Gastrocnemius medialis (tissue), 4 donors: ENCODE results near the gene MATN1. TPM values are rescaled to one million over a fixed set of nuclear protein-coding genes. Genes with fewer than 3 reads are reported as not detected.

Experiments
- ATAC-seq, 2 donors: fragments of 150-250 bp; one replicate each; pipeline ENCODE4 v1.9.1; 2016
- DNase-seq, 2 donors: peaks; one replicate each; pipeline ENCODE4 v3.0.0-alpha.2; 2019
- H3K27ac ChIP-seq, 4 donors: fragments of 200-600 bp; sonication (generic); 1 replicate in 1 of 4; 2 replicates in 3 of 4; pipeline ENCODE4 v1.5.1; 2016 to 2018; ENCODE audit warnings: mild to moderate bottlenecking in 2 of 4, moderate library complexity in 1 of 4
- H3K27me3 ChIP-seq, 3 donors: fragments of 200-600 bp; sonication (generic) in 2 of 3; 1 replicate in 1 of 3; 2 replicates in 2 of 3; pipeline versions ENCODE4 v1.5.1 to v1.6.0; 2016 to 2019; ENCODE audit warnings: mild to moderate bottlenecking in 1 of 3, moderate library complexity in 1 of 3
- H3K36me3 ChIP-seq, 2 donors: fragments of 200-600 bp; sonication (generic) in 1 of 2; one replicate each; pipeline ENCODE4 v1.5.1; 2017 to 2018
- H3K4me1 ChIP-seq, 2 donors: fragments of 200-600 bp; sonication (generic) in 1 of 2; one replicate each; pipeline ENCODE4 v1.5.1; 2016 to 2017; ENCODE audit warnings: mild to moderate bottlenecking in 2 of 2
- H3K4me3 ChIP-seq, 4 donors: fragments of 200-600 bp; sonication (generic) in 3 of 4; 1 replicate in 1 of 4; 2 replicates in 3 of 4; pipeline ENCODE4 v1.5.1; 2016 to 2019; ENCODE audit warnings: mild to moderate bottlenecking in 2 of 4
- H3K9me3 ChIP-seq, 3 donors: fragments of 200-600 bp; sonication (generic) in 2 of 3; 1 replicate in 1 of 3; 2 replicates in 2 of 3; pipeline ENCODE4 v1.5.1; 2016 to 2019
- POLR2A ChIP-seq, 2 donors: fragments of 450-650 bp; IDR thresholded peaks; one replicate each; pipeline ENCODE4 v1.6.1; 2017; ENCODE audit warnings: antibody characterized with exemption in 2 of 2, mild to moderate bottlenecking in 2 of 2, moderate library complexity in 2 of 2
- in situ Hi-C, 4 donors: fragments of 200-750 bp; cut with MboI; loops; one replicate each; pipeline versions ENCODE4 v1.15.0 to v1.8.0; 2017; ENCODE audit warnings: low sequenced_read_pairs in 4 of 4
- intact Hi-C: fragments of 100-400 bp; cut with DNase I; formaldehyde crosslinking; loops from one replicate; pipeline ENCODE4 v1.15.1; 2023; ENCODE audit warnings: low total_unique reads
- total RNA-seq, 4 donors: library from RNA; depleted of rRNA; stranded (reverse); fragments of >200 nt; gene quantifications; one replicate each; pipeline versions ENCODE4 v1.1.0 to v1.2.3, GENCODE V29; 2016
- TF ChIP-seq, protein P1 (sequence below), 5 experiments: fragments of 450-650 bp in 3 of 5; fragments of 200-600 bp in 2 of 5; sonication (generic) in 2 of 5; IDR thresholded peaks in 4 of 5; conservative IDR thresholded peaks in 1 of 5; 1 replicate in 4 of 5; 2 replicates in 1 of 5; pipeline ENCODE4 v1.5.1; 2016 to 2019; ENCODE audit warnings: antibody characterized with exemption in 5 of 5, mild to moderate bottlenecking in 3 of 5, moderate library complexity in 3 of 5

The MATN1 gene
- total RNA-seq, 4 donors from 2014 or later, result not detected

DNA sequence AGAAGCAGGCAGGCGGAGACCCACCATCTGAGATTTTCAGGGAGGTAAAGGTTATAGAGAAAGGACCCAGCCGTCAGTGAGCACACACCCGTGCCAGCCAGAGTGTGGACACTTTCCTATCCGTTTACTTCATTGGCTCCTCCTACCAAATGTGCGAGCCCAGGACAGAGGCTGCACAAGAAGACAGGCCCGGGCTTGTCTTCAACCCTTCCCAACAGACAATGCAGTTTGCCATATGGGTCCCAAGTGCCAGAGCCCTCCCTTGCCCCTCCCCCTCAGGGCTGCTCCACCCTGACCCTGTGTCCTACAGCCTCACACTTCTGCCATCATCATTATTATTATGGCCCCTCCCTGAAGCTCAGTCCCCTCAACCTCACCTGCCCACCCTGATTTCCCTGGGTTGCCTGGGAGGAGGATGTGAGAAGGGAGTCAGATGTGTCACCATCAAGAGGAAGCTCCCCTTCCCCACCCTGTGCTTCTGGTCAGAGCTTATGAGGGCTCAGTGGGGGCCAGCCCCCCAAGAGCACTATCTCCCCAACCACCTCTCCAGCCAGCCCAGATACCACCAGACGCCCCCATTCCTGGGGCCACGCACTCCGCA is 24.8 kb upstream of the MATN1 start:
- in situ Hi-C loops, result no loop called here
- Histone ChIP-seq H3K36me3 (no peaks in the 10 kb centered on the region), H3K4me1 (no peaks in the 10 kb centered on the region), H3K27ac (no peak overlapping the region), H3K27me3 (no peaks in the 10 kb centered on the region), H3K4me3 (no peak overlapping the region), H3K9me3 (no peaks in the 10 kb centered on the region)
- TF ChIP-seq, protein P1, sequence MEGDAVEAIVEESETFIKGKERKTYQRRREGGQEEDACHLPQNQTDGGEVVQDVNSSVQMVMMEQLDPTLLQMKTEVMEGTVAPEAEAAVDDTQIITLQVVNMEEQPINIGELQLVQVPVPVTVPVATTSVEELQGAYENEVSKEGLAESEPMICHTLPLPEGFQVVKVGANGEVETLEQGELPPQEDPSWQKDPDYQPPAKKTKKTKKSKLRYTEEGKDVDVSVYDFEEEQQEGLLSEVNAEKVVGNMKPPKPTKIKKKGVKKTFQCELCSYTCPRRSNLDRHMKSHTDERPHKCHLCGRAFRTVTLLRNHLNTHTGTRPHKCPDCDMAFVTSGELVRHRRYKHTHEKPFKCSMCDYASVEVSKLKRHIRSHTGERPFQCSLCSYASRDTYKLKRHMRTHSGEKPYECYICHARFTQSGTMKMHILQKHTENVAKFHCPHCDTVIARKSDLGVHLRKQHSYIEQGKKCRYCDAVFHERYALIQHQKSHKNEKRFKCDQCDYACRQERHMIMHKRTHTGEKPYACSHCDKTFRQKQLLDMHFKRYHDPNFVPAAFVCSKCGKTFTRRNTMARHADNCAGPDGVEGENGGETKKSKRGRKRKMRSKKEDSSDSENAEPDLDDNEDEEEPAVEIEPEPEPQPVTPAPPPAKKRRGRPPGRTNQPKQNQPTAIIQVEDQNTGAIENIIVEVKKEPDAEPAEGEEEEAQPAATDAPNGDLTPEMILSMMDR (IDR thresholded peaks at IDR 0.05 in 4 of 5, conservative IDR thresholded peaks at IDR 0.05 in 1 of 5), result no peak
- no peak for TF ChIP-seq POLR2A (IDR thresholded peaks at IDR 0.05)
- intact Hi-C loops, result no loop called here
- ATAC-seq (no peak), DNase-seq (no peak)

GRCh38 chr1:30747033-30748008 is 23.9 kb upstream of the MATN1 start:
- ATAC-seq (no peak), DNase-seq (no peak)
- no peaks in the 10 kb centered on the region for H3K9me3 ChIP-seq
- TF ChIP-seq, protein P1 (IDR thresholded peaks at IDR 0.05 in 4 of 5, conservative IDR thresholded peaks at IDR 0.05 in 1 of 5), result no peak
- TF ChIP-seq POLR2A (IDR thresholded peaks at IDR 0.05), result no peak
- no peaks in the 10 kb centered on the region for H3K36me3 ChIP-seq
- intact Hi-C loops, result no loop called here
- H3K4me1 ChIP-seq, result no peaks in the 10 kb centered on the region
- no peak overlapping the region for H3K4me3 ChIP-seq
- in situ Hi-C loops, result no loop called here
- H3K27ac ChIP-seq, result no peak overlapping the region
- no peaks in the 10 kb centered on the region for H3K27me3 ChIP-seq

DNA sequence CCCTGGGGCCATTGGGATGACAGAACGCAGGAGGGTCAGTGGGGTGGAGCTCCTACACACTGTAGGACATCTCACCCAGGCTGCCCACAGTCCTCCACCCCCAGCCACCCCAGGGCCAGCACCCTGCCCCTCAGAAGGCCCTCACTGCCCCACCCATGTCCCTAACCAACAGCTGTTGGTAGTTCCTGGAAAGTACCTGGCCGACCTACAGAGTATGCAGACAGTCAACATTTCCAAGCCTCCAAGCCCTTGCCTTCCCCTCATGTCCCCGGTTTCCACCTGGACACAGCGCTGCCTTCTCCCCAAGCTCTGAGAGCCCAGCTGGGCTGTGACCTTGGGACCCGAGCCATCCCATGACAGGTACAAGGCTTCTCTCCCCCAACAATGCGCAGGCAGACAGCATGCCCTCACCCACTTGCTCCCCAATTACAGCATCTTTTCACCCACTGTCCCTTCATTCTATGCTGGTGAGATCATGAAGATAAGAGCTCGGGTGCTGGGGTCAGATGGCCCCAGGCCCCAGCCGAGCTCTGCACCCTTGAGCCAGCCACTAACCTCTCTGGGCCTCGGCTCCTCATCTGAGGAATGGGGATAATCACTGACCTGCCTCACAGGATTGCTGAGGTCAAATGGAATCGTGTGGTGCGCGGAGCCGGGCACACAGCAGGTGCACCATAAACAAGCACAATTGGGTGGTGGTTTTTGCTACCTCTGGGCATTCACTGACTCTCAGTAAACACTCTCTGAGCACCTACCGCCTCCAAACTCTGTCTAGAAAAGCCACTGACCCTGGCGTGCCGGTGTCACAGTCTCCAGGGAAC is 23.0 kb upstream of the MATN1 start:
- Histone ChIP-seq H3K4me1 (no peaks in the 10 kb centered on the region), H3K27ac (no peak overlapping the region)

DNA sequence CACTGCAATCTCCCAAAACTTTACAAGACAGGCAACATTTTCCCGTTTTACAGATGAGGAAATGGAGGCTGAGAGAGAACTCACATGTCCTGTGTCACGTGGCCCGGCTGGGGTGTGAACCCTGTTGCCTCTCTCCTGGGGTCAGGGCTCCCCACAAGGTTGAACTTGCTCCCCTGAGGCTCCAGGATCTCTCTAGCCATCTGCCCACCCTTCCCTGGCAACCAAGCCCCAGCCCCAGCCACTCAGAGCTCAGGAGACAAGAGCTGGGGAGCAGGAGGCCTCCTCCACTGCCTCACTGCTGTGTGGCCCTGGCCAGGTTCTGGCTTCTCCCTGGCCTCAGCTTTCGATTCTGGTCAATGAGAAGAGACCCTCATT is 22.4 kb upstream of the MATN1 start:
- H3K4me1 ChIP-seq, result no peaks in the 10 kb centered on the region
- H3K9me3 ChIP-seq, result no peaks in the 10 kb centered on the region
- TF ChIP-seq POLR2A (IDR thresholded peaks at IDR 0.05), result no peak
- TF ChIP-seq, protein P1 (IDR thresholded peaks at IDR 0.05 in 4 of 5, conservative IDR thresholded peaks at IDR 0.05 in 1 of 5), result no peak
- in situ Hi-C loops, result no loop called here
- intact Hi-C loops, result no loop called here
- no peak overlapping the region for H3K27ac ChIP-seq
- DNase-seq (no peak), ATAC-seq (no peak)
- no peaks in the 10 kb centered on the region for H3K27me3 ChIP-seq
- H3K4me3 ChIP-seq, result no peak overlapping the region
- H3K36me3 ChIP-seq, result no peaks in the 10 kb centered on the region

More for the DNA sequence above, 23.0 kb upstream of the MATN1 start:
- H3K9me3 ChIP-seq, result no peaks in the 10 kb centered on the region
- intact Hi-C loops (no loop called here), in situ Hi-C loops (no loop called here)
- DNase-seq, result no peak
- H3K4me3 ChIP-seq, result no peak overlapping the region
- TF ChIP-seq, protein P1 (IDR thresholded peaks at IDR 0.05 in 4 of 5, conservative IDR thresholded peaks at IDR 0.05 in 1 of 5), result no peak
- TF ChIP-seq POLR2A (IDR thresholded peaks at IDR 0.05), result no peak
- H3K27me3 ChIP-seq, result no peaks in the 10 kb centered on the region
- peak; percentile 18 to 32 for ATAC-seq
- no peaks in the 10 kb centered on the region for H3K36me3 ChIP-seq
